Skeletal muscle tissue (tissue), 4 donors: Measurements from ENCODE around the gene HDAC2. TPM values are rescaled to one million over a fixed set of nuclear protein-coding genes. Genes with fewer than 3 reads are reported as not detected.

Experiments used
- H3K27ac ChIP-seq: one replicate; pipeline ENCODE4 v1.7.0; 2013; ENCODE audit warnings: mild to moderate bottlenecking, low read depth, low read length, inconsistent platforms
- H3K27me3 ChIP-seq, 3 donors: one replicate each; pipeline ENCODE4 v1.7.0; 2013; ENCODE audit warnings: low read length in 3 of 3; ENCODE audit not compliant: control insufficient read depth in 3 of 3, insufficient read depth in 3 of 3
- H3K36me3 ChIP-seq, 3 donors: one replicate each; pipeline ENCODE4 v1.7.0; 2013; ENCODE audit warnings: low read length in 3 of 3; ENCODE audit not compliant: control insufficient read depth in 3 of 3, insufficient read depth in 3 of 3
- H3K4me1 ChIP-seq, 3 donors: one replicate each; pipeline ENCODE4 v1.7.0; 2013; ENCODE audit warnings: low read length in 3 of 3, mild to moderate bottlenecking in 3 of 3; ENCODE audit not compliant: control insufficient read depth in 3 of 3, insufficient read depth in 3 of 3
- H3K4me3 ChIP-seq, 3 donors: one replicate each; pipeline ENCODE4 v1.7.0; 2013; ENCODE audit warnings: low read length in 3 of 3
- H3K9ac ChIP-seq, 3 donors: one replicate each; pipeline ENCODE4 v1.7.0; 2013; ENCODE audit warnings: low read length in 3 of 3, mild to moderate bottlenecking in 3 of 3, moderate library complexity in 2 of 3, low read depth in 1 of 3
- H3K9me3 ChIP-seq, 3 donors: one replicate each; pipeline ENCODE4 v1.7.0; 2013; ENCODE audit warnings: low read length in 3 of 3; ENCODE audit not compliant: control insufficient read depth in 3 of 3
- total RNA-seq: library from RNA; depleted of rRNA; stranded (reverse); fragments of >200 nt; gene quantifications from one replicate; pipeline ENCODE4 v1.2.3, GENCODE V29; 2014
- donor health status: Osteomylitis.

Gene HDAC2
- total RNA-seq, 1 donor from 2014 or later: 64.2 TPM

DNA sequence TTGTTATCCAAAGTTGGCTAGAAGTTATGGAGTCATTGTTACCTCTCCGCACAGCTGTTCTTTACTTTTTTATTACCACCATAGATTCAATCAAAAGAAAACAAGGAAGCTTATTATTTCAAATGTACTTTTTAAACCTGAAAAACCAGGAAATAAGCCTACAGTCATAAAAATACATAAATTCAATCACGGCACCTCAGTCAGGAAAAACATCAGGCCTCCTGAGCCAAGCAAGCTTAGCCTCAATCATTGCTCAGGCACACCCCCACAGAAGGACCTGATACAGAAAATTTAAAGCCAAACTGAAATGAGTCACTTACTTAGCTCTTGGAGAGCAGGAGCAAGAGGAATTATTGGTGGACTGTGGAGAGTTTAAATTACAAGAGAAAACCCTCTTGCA is 69.5 kb downstream of the HDAC2 start:
- Histone ChIP-seq H3K27me3 (no peaks in the 10 kb centered on the region), H3K27ac (no peak overlapping the region), H3K4me3 (no peak overlapping the region), H3K4me1 (peaks cover 3 to 4% (median 3%) of the 10 kb centered on the region in 3 donors), H3K9ac (no peak overlapping the region), H3K9me3 (no peaks in the 10 kb centered on the region), H3K36me3 (no peaks in the 10 kb centered on the region)

DNA sequence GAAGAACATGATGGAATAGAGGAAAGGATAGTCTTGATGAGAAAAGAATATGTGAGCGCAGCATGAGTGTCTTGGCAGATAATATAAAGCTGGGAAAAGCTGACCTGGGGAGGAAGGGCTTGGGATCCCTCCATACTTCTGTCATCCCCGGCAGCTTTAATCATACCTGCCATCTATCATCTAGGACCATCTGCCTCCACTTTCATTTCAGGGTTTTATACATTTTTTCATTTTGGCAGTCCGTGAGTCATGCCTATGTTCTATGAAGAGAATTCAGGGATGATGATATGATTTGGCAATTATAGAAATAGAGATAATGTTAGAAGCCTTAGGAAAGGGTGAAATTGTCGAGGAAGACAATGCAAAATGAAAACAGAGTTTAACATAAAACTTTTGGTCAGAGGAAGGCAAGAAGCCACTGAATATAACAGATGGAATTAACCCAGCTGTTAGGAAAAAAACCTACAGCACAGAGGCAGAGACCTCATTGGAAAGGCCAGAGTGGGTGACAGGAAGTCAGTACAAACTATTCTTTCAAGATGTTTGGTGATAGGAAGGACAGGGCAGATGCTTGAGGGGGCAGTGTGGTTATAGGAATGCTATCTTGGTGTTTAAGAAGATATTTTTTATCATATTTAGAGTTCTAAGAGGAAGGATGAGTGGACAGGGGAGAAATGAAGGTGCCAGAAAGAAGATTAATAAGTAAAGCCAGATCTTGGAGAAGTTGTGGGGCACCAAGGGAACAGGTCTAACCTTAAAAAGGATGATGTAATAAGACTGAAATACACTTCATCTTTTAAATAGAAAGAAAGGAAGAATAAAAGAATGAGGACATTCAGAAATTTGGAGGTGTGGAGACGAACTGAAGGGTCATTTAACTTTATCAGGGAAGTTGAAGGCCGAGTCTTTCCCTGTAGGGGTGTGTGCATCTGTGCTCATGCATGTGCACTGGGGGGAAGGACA is 76.0 kb downstream of the HDAC2 start:
- no peak overlapping the region for H3K27ac ChIP-seq
- peaks cover 0 to 2% (median 0%) of the 10 kb centered on the region in 3 donors for H3K9me3 ChIP-seq
- no peak overlapping the region for H3K9ac ChIP-seq
- no peaks in the 10 kb centered on the region for H3K4me1 ChIP-seq
- no peaks in the 10 kb centered on the region for H3K27me3 ChIP-seq
- no peaks in the 10 kb centered on the region for H3K36me3 ChIP-seq
- H3K4me3 ChIP-seq: no peak overlapping the region

DNA sequence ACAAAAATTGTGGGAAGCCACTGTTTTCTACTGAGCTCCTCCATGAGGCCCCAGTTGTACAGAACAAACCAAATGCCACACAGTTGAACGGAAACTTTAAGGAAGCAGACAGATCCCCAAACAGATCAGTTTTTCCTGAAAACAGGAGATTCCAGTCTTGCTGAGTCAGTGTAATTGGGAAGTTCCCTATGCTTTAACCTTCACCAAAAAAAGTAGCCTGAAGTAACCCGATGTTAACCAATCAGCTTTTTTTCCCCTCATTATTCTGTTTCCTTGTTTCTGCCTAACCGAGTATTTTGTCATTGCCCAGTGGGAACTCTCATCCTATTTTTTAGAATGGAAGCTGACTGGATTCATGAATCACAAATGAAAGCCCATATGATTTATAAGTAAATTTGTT is 77.1 kb downstream of the HDAC2 start:
- Histone ChIP-seq H3K4me1 (no peaks in the 10 kb centered on the region), H3K9ac (no peak overlapping the region), H3K36me3 (no peaks in the 10 kb centered on the region), H3K9me3 (peaks cover 0 to 2% (median 0%) of the 10 kb centered on the region in 3 donors), H3K4me3 (no peak overlapping the region), H3K27me3 (no peaks in the 10 kb centered on the region), H3K27ac (no peak overlapping the region)

DNA sequence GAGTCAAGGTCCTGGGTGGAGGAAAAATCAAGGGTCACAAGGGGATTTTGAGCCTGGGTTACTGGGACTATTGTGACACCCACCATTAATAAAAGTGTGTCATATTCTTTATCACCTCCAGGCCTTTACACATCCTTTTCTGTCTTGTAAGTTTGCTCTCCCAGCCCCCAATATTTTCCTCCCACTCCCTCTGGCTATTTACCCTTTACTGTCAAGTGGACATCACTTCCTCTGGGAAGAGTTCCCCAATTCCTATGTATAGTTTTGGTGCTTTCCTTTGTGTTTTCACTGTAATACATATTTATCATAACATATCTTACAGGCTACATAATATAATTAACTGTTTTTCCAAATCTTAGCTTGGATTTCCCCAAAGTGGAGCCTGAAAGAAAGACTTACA is 77.5 kb downstream of the HDAC2 start:
- H3K4me3 ChIP-seq: no peak overlapping the region
- H3K27ac ChIP-seq: no peak overlapping the region
- peaks cover 0 to 2% (median 0%) of the 10 kb centered on the region in 3 donors for H3K9me3 ChIP-seq
- H3K4me1 ChIP-seq: no peaks in the 10 kb centered on the region
- H3K9ac ChIP-seq: no peak overlapping the region
- no peaks in the 10 kb centered on the region for H3K36me3 ChIP-seq
- H3K27me3 ChIP-seq: no peaks in the 10 kb centered on the region

DNA sequence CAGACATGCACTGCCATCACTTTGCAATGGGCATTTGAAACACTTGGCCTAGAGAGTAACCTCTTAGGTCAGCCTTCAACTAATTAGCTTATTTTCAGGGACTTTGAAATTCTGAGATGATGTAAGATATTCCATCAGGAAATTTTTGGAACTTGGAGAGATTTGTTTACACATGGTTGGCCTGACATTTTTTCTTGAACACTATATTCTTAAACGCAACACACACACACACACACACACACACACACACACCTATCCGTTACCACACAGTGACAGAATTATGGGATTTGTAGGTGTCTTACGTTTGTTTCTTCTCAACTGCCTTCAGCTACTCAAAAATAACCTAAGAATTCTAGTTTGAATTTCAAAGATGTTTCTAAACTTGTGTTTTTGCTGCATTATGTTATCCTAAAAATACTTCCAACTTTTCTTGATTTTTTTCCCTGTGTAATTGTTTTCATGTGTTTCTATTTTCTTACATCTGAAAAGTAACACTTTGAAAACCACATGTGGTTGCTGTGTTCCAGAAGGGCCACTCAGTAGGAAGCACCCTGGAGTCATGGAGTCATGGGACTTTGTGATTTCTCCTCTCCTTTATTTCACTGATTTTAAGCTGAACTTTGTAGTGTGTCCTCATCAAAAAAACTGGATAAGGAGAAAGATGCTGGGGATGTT is 81.9 kb downstream of the HDAC2 start:
- Histone ChIP-seq H3K9me3 (peaks cover 0 to 2% (median 0%) of the 10 kb centered on the region in 3 donors), H3K27me3 (no peaks in the 10 kb centered on the region), H3K36me3 (no peaks in the 10 kb centered on the region), H3K9ac (no peak overlapping the region), H3K4me1 (no peaks in the 10 kb centered on the region), H3K4me3 (no peak overlapping the region), H3K27ac (no peak overlapping the region)

DNA sequence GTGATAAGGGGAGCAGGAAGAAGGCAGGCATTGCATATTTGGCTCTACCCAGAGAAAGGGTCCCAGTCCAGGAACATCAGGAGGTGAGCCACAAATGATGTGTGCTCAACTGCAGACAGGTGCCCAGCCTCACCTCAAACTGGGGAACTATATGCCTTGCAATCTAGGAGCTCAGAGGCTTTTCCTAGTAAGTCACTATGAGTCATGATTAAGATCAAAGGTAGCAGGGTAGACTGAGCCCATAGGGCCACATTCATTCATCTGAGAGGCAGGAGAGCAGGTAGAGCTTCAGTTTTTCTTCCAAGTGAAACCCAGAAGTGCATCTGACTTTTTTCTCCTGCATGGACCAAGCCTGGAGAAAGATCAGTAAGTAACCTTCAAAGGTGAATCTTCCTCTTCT is 82.5 kb downstream of the HDAC2 start:
- no peak overlapping the region for H3K9ac ChIP-seq
- H3K27me3 ChIP-seq: no peaks in the 10 kb centered on the region
- H3K36me3 ChIP-seq: no peaks in the 10 kb centered on the region
- peaks cover 0 to 2% (median 0%) of the 10 kb centered on the region in 3 donors for H3K9me3 ChIP-seq
- H3K27ac ChIP-seq: no peak overlapping the region
- no peak overlapping the region for H3K4me3 ChIP-seq
- no peaks in the 10 kb centered on the region for H3K4me1 ChIP-seq

DNA sequence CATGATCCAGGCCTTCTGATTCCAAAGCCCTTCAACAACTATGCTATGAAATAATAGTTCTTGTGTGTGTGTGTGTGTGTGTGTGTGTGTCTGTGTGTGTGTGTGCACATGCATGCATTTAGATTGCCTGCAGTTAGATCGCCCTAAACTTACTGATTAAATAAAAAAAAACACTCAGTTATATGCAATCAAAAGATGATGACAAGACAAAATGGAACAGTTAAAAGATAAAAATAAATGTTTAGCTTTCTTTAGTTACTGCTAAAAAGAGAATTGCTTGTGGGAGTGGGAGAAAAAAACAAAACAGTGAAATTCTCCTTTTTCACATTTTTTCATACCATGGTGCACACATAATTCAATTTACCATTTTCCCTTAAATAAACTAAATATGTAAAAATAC is 84.4 kb downstream of the HDAC2 start:
- Histone ChIP-seq H3K9ac (no peak overlapping the region), H3K27ac (no peak overlapping the region), H3K9me3 (no peaks in the 10 kb centered on the region), H3K36me3 (no peaks in the 10 kb centered on the region), H3K4me3 (no peak overlapping the region), H3K4me1 (no peaks in the 10 kb centered on the region), H3K27me3 (no peaks in the 10 kb centered on the region)

DNA sequence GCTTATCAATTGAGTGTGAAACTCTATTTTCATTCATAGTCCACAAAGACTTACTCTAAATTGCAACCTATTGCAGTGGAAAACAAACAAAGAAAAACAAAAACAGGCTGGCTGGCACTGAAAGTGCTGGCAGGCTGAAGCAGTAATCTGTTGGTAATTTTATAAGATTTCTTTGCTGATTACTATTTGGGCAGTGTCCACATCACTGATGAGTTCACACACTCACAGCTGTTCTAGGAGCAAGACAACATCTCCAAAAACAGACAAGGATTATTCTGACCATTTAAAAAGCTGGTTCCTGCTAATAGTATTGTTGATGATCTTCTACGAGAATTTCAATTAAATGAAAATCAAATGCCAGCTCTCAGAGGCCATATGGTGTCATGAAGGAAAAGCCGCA is 86.9 kb downstream of the HDAC2 start:
- no peaks in the 10 kb centered on the region for H3K36me3 ChIP-seq
- no peak overlapping the region for H3K27ac ChIP-seq
- H3K9ac ChIP-seq: no peak overlapping the region
- H3K4me3 ChIP-seq: no peak overlapping the region
- no peaks in the 10 kb centered on the region for H3K9me3 ChIP-seq
- no peaks in the 10 kb centered on the region for H3K27me3 ChIP-seq
- H3K4me1 ChIP-seq: no peaks in the 10 kb centered on the region
